Measurements from ENCODE around the gene PLB1.

Gene PLB1

DNA sequence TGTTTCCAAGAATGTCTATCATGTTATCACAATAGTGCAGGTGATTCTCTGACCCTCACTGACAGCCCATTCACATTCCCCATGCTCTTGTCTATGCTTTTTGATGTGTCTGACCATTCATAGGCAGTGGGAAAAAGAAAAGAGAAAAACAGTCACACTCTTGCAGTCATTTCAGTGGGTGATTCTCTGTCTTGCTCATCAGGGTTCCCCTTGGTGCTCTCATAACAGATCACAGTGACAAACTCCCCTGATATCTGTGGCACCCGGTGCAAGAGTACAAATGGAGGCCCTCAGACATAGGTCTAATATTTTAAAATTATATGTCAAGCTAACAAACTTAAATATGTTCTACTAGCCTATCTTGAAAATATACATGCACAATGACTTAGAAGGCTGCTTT lies 183.1 kb downstream of the PLB1 start:
- no peak for DNase-seq (ENCODE audit: low read depth)
- no peak overlapping the region for H3K4me3 ChIP-seq (ENCODE audit: low read depth, low read length)
- no peak for TF ChIP-seq CTCF (IDR thresholded peaks at IDR 0.05; ENCODE audit: low read depth, low read length)
- TF ChIP-seq, protein P1, sequence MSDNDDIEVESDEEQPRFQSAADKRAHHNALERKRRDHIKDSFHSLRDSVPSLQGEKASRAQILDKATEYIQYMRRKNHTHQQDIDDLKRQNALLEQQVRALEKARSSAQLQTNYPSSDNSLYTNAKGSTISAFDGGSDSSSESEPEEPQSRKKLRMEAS (IDR thresholded peaks at IDR 0.05; ENCODE audit: low read depth, low read length): no peak
- no peak for TF ChIP-seq MYC (IDR thresholded peaks at IDR 0.05; ENCODE audit: low read depth, low read length)
- TF ChIP-seq POLR2A (IDR thresholded peaks at IDR 0.05; ENCODE audit: extremely low read depth, insufficient read length): no peak

GRCh38 chr2:28680657-28681056 lies 184.8 kb downstream of the PLB1 start:
- H3K4me3 ChIP-seq (ENCODE audit: low read depth, low read length): no peak overlapping the region
- TF ChIP-seq, protein P1 (IDR thresholded peaks at IDR 0.05; ENCODE audit: low read depth, low read length): no peak
- TF ChIP-seq POLR2A (IDR thresholded peaks at IDR 0.05; ENCODE audit: extremely low read depth, insufficient read length): no peak
- no peak for TF ChIP-seq MYC (IDR thresholded peaks at IDR 0.05; ENCODE audit: low read depth, low read length)
- TF ChIP-seq CTCF (IDR thresholded peaks at IDR 0.05; ENCODE audit: low read depth, low read length): no peak
- no peak for DNase-seq (ENCODE audit: low read depth)

DNA sequence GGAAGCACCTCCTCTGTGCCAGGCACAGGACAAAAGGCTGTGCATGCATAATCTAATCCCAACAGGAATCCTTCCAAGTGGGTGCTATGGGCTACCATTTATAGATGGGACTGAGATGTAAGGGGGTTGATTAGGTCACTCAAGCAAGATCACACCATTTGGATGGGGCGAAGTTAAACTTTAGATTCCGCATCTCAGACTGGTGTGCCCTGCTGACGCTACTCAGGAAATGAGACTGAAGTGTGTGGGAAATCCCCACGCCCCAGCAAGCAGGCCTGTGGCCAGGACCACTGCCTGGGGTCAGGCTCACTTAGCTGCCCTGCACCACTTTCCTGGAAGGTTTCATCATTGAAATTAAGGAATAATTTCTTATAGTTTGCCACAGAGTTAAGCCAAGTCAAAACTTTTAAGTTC lies 185.3 kb downstream of the PLB1 start:
- TF ChIP-seq CTCF (IDR thresholded peaks at IDR 0.05; ENCODE audit: low read depth, low read length) (no peak), MYC (IDR thresholded peaks at IDR 0.05; ENCODE audit: low read depth, low read length) (no peak), POLR2A (IDR thresholded peaks at IDR 0.05; ENCODE audit: extremely low read depth, insufficient read length) (no peak)
- TF ChIP-seq, protein P1 (IDR thresholded peaks at IDR 0.05; ENCODE audit: low read depth, low read length): no peak
- no peak for DNase-seq (ENCODE audit: low read depth)
- no peak overlapping the region for H3K4me3 ChIP-seq (ENCODE audit: low read depth, low read length)

GRCh38 chr2:28681606-28682005 lies 185.7 kb downstream of the PLB1 start:
- H3K4me3 ChIP-seq (ENCODE audit: low read depth, low read length): no peak overlapping the region
- no peak for DNase-seq (ENCODE audit: low read depth)
- TF ChIP-seq MYC (IDR thresholded peaks at IDR 0.05; ENCODE audit: low read depth, low read length) (no peak), CTCF (IDR thresholded peaks at IDR 0.05; ENCODE audit: low read depth, low read length) (no peak)
- TF ChIP-seq, protein P1 (IDR thresholded peaks at IDR 0.05; ENCODE audit: low read depth, low read length): no peak

GRCh38 chr2:28683100-28683706 lies 187.3 kb downstream of the PLB1 start:
- TF ChIP-seq, protein P1 (IDR thresholded peaks at IDR 0.05; ENCODE audit: low read depth, low read length): no peak
- TF ChIP-seq MYC (IDR thresholded peaks at IDR 0.05; ENCODE audit: low read depth, low read length) (no peak), CTCF (IDR thresholded peaks at IDR 0.05; ENCODE audit: low read depth, low read length) (no peak), POLR2A (IDR thresholded peaks at IDR 0.05; ENCODE audit: extremely low read depth, insufficient read length) (no peak)
- DNase-seq (ENCODE audit: low read depth): no peak
- no peak overlapping the region for H3K4me3 ChIP-seq (ENCODE audit: low read depth, low read length)
